HG02623 (cell line): Measurements from ENCODE around the gene METTL15.
"Not testable (repeated sequence)": the region's sequence is repeated elsewhere in the genome, so short reads cannot be mapped to it uniquely, and the experiment has no call there.

Experiments used
- ATAC-seq: cut with Tn5 transposase; IDR thresholded peaks from one replicate; pipeline ENCODE4 v1.9.1; 2021; ENCODE audit warnings: moderate library complexity; ENCODE audit not compliant: unreplicated experiment

Gene METTL15

GRCh38 chr11:28289444-28289843 is 181.3 kb downstream of the METTL15 start:
- ATAC-seq = no peak

DNA sequence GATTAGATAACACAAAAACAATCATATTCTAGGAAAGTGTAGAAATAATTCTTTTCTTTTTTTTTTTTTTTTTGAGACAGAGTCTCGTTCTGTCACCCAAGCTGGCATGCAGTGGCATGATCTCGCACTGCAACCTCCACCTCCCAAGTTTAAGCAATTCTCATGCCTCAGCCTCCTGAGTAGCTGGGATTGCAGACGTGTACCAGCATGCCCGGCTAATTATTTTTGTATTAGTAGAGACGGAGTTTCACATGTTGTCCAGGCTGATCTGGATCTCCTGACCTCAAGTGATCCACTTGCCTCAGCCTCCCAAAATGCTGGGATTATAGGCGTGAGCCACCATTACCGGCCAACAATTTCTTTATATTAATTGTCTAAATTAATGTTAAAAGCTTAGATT is 182.8 kb downstream of the METTL15 start:
- not testable (repeated sequence) for ATAC-seq

- ATAC-seq = peak; percentile 97
Measured at GRCh38 chr11:28296426-28296825, 188.2 kb downstream of the METTL15 start.

DNA sequence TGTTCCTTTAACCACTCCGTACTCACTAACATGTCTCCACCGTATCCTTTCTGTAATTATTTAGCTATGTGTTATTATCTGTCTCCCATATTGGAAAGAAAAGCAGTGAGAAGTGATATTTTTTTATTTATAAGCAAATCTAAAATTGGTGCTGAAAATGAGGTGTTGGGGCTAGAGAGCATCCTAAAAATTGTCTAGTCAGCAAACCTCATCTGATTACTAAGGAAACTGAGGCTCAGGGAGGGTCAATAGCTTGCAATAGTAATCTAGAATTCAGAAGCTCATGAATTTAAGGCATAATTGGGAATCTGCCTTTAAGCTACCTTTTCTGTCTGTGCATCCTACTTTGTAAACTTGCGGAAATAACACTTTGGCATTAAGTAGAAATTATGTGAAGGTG is 190.0 kb downstream of the METTL15 start:
- ATAC-seq = no peak

- no peak for ATAC-seq
Measured at GRCh38 chr11:28303477-28304191, 195.4 kb downstream of the METTL15 start.

DNA sequence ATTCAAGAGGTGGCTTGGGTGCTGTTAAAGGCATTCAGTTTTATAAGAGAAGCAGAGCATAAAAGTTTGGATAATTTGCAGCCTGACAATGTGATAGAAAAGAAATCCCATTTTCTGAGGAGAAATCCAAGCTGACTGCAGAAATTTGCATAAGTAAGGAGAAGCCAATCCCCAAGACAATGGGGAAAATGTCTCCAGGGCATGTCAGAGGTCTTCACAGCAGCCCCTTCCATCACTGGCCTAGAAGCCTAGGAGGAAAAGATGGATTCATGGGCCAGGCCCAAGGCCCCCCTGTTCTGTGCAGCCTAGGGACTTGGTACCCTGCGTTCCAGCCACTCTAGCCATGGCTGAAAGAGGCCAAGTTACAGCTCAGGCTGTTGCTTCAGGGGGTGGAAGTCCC is 207.3 kb downstream of the METTL15 start:
- ATAC-seq = no peak

DNA sequence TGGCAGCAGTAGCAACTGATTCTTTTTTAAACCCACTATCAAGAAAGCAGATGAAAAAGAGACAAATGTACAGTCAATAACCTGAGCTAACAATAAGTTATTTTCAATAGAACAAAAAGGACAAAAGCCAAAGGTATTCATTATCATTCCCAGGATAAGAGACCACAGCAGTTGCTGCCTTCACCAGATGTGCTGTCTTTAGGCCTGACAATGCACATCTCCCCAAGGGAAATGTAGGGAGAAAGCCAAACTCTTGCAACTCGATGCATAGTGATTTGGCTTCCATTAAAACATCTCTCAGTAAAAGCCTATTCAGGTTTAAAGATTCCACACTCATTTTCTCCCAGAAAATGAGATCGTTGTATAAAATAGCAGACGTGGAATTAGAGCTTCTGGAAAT is 210.7 kb downstream of the METTL15 start:
- no peak for ATAC-seq

GRCh38 chr11:28323621-28324020 is 215.4 kb downstream of the METTL15 start:
- ATAC-seq = no peak

DNA sequence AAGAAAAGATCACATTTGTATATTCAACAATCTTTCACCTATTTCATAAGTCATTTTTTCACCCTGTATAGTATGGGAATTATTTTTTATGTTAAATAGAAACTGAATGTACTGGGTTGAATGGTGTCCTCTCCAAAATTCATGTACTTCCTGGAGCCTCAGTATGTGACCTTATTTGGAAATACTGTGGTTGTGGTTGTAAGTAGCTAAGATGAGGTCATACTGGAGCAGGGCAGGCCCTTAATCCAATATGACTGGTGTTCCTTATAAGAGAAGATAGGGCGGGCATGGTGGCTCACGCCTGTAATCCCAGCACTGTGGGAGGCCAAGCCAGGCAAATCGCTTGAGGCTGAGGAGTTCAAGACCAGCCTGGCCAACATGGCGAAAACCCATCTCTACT is 224.2 kb downstream of the METTL15 start:
- not testable (repeated sequence) for ATAC-seq

- ATAC-seq = no peak
Measured at GRCh38 chr11:28337701-28338100, 229.5 kb downstream of the METTL15 start.

DNA sequence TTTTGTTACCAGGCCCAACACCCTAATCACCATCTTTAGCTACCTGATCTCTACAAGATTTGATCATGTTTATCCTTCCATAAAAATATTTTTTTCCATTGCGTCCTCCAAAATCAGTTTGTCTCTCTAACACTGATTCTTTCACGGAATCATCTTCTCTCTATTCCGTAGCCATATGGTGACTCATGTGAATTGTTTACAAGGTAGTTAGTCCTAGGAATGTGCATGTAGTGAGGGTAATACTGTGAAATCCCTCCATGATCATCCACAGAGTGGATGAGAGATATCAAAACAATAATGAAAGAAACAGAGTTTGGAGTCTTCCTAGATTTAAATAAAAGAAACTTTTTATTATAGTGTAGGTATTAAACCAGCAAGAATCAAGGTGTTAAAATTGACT is 230.2 kb downstream of the METTL15 start:
- no peak for ATAC-seq

GRCh38 chr11:28339488-28339887 is 231.3 kb downstream of the METTL15 start:
- ATAC-seq = no peak

DNA sequence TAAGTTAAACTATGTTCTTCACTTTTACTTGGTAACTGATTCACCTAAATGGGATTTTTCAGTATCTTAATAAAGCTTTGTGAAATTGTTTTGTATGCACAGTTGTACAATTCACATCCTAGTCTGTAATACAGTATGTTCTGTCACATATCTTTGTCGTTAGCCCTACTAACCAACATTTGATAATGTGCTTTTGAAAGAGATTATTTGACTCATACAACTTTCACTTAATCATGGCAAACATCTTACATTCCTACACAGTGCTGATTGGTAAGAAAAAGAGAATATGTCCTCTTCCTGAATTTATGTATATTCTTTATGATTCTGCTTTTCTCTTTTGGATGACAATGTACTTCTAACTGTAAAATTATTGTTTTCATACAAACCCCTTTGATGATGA is 234.5 kb downstream of the METTL15 start:
- no peak for ATAC-seq

GRCh38 chr11:28343304-28344233 is 235.4 kb downstream of the METTL15 start:
- no peak for ATAC-seq

DNA sequence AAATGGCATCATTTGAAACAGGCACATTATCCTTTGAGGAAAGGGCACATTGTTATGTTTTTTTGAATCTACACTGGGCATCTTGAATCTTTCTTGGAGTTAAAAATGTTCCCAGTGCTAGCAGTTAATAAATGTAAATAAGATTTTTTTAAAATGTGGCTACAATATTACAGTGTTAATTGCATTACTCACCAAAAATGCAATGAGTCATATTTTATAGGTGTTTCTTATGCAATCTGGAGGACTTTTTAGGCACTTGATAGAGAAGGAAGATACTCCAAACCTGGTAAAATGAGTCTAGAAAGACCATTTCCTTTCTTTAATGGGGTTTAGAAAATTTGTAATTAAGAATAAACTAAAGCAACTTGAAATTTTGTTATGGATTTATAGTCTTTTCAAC is 238.0 kb downstream of the METTL15 start:
- no peak for ATAC-seq

DNA sequence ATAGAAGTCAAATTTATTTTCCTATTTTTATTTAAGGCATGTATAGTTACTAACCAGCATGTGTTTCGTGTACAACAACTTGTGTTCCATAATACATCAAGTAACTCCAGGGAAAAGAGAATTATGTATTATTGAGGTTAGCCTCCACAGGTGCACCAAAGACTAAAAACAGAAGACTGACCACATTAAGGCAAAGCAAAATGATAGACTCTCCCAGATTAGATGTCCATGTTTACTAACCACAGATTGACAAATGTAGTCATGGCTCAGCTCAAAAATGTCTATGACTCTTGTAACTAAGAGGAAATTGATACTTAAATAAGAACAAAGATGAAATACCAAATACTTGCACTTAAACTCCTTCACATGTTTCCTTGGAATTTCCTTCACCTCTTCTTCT is 238.5 kb downstream of the METTL15 start:
- no peak for ATAC-seq

DNA sequence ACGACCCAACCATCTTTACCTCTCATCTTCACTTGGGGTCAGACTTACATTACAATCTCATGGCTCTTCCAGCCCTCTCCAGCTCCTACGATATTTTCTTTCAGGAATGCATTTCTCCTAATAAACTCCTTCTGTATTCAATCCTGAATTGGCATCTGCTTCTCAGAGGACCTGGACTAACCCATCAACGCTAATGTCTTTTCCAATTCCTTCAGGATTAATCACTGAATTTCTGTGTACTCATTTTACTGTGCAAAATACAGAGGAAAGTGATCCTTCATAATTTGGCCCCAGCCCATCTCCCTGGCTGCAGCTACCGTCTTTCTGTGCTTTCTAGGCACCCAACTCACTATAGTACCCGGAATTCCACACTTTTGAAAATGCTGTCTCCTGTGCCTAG is 239.2 kb downstream of the METTL15 start:
- ATAC-seq = no peak

- ATAC-seq = no peak
Measured at GRCh38 chr11:28350216-28350615, 242.0 kb downstream of the METTL15 start.

DNA sequence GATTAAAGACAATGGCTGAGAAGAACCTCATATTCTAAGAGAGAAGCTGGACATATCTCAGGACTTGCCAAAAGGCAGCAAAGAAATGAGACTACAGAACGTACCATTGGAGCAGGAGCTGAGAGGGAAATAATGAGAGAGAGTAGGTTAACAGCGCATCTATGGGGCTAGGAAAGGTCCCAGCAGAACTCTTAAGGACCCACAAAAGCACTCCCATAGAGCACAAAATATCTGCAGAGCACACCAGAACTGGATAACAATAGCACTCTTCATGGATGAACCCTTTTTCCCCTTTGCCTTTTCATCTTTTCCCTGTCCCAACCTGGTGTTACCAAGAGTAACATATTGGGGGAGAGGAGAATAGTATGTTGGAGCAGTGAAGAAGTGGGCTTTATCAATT is 245.8 kb downstream of the METTL15 start:
- ATAC-seq = no peak

DNA sequence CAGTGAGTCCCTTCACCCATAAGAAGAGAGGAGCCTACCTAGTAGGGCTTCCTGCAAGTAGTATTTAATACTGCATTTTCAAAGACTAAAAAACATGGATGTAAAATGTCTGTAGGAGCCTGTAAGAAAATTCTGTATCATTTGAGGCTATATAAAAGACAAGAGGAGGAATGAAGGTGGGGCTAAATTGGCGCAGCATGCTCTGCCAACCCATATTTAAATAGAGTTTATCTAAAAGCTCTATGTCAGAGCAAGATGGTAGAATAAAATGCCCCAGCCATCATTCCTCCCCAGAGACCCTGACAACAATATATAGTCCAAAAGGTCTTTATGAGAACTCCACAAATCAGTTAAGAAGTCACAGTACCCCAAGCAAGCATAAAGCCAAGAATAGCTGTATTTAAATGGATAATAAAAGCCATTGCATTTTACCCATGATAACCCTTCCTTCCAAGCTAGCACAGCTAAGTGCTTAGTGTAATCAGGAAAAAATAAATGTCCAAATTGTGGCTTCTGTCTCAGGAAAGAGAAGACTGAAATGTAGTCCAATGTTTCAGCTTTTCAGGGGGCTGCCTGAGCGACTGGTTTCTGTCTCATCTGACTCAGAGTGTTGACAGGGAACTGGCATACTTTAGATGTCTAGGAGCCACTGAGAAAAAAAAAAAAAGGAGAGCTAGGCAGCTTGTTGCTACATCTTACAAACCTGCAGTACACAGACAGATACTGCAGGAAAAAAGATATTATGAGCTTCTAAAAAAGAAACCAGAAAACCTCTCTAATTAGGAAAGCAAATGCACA is 258.6 kb downstream of the METTL15 start:
- ATAC-seq = no peak

- not testable (repeated sequence) for ATAC-seq
Measured at GRCh38 chr11:28378095-28378494, 269.9 kb downstream of the METTL15 start.
